ENCODE data around the gene METRN. TPM values are rescaled to one million over a fixed set of nuclear protein-coding genes. Genes with fewer than 3 reads are reported as not detected.

Gene METRN
- total RNA-seq, 2 experiments from 2014 or later, result 2.6 to 3.2 TPM

DNA sequence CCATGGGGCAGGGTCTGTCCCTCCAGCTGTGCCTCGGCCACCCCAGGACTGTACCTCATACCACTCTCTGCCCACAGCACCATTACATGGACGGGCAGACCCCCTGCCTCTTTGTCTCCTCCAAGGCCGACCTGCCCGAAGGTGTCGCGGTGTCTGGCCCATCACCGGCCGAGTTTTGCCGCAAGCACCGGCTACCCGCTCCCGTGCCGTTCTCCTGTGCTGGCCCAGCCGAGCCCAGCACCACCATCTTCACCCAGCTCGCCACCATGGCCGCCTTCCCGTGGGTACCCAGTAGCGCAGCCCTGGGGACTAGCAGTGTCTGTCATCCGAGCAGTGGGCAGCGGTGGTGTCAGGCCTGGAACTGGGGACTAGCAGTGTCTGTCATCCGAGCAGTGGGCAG, 42.1 kb upstream of the METRN start:
- H3K9me3 ChIP-seq (ENCODE audit: control insufficient read depth in 1 of 2, insufficient read depth in 1 of 2, low read length in 2 of 2), result no peaks in the 10 kb centered on the region
- Mint-ChIP-seq H3K27ac (no peak overlapping the region), H3K9me3 (no peaks in the 10 kb centered on the region), H3K4me3 (no peak overlapping the region), H3K27me3 (no peaks in the 10 kb centered on the region), H3K4me1 (ENCODE audit: low read depth) (peaks cover 11% of the 10 kb centered on the region), H3K36me3 (ENCODE audit: low read depth) (peaks cover 15% of the 10 kb centered on the region)
- peaks cover 35% of the 10 kb centered on the region for H3K36me3 ChIP-seq (ENCODE audit: insufficient read depth, low read length)
- CTCF ChIA-PET, result no interaction called here
- POLR2A ChIA-PET, result no interaction called here
- ATAC-seq (ENCODE audit: poor library complexity) (no peak), DNase-seq (no peak)
- H3K4me1 ChIP-seq (ENCODE audit: insufficient read depth, low read length), result peaks cover 40% of the 10 kb centered on the region
- intact Hi-C loops (cut with DNase I, micrococcal nuclease), result no loop called here
- H3K4me3 ChIP-seq (ENCODE audit: low read length), result no peak overlapping the region
- H3K27me3 ChIP-seq (ENCODE audit: control insufficient read depth in 1 of 2, insufficient read depth in 2 of 2, low read length in 2 of 2), result peaks cover 8 to 12% of the 10 kb centered on the region in 2 experiments
- H3K27ac ChIP-seq (ENCODE audit: low read depth in 1 of 2, low read length in 2 of 2), result no peak overlapping the region
- no peak for TF ChIP-seq CTCF (IDR thresholded peaks at IDR 0.05)

- H3K27ac Mint-ChIP-seq, result no peak overlapping the region
- DNase-seq (no peak), ATAC-seq (ENCODE audit: poor library complexity) (no peak)
- Histone ChIP-seq H3K4me3 (ENCODE audit: low read length) (no peak overlapping the region), H3K4me1 (ENCODE audit: insufficient read depth, low read length) (peaks cover 37% of the 10 kb centered on the region), H3K27me3 (ENCODE audit: control insufficient read depth in 1 of 2, insufficient read depth in 2 of 2, low read length in 2 of 2) (peaks cover 8 to 12% of the 10 kb centered on the region in 2 experiments), H3K36me3 (ENCODE audit: insufficient read depth, low read length) (peaks cover 35% of the 10 kb centered on the region), H3K27ac (ENCODE audit: low read depth in 1 of 2, low read length in 2 of 2) (no peak overlapping the region), H3K9me3 (ENCODE audit: control insufficient read depth in 1 of 2, insufficient read depth in 1 of 2, low read length in 2 of 2) (no peaks in the 10 kb centered on the region)
- intact Hi-C loops (cut with DNase I, micrococcal nuclease), result no loop called here
- peaks cover 11% of the 10 kb centered on the region for H3K4me1 Mint-ChIP-seq (ENCODE audit: low read depth)
- H3K27me3 Mint-ChIP-seq, result no peaks in the 10 kb centered on the region
- no peaks in the 10 kb centered on the region for H3K9me3 Mint-ChIP-seq
- no peak for TF ChIP-seq CTCF (IDR thresholded peaks at IDR 0.05)
- peaks cover 15% of the 10 kb centered on the region for H3K36me3 Mint-ChIP-seq (ENCODE audit: low read depth)
- ChIA-PET CTCF (no interaction called here), POLR2A (no interaction called here)
- H3K4me3 Mint-ChIP-seq, result no peak overlapping the region
Observed at GRCh38 chr16:673399-673991, 41.4 kb upstream of the METRN start.

DNA sequence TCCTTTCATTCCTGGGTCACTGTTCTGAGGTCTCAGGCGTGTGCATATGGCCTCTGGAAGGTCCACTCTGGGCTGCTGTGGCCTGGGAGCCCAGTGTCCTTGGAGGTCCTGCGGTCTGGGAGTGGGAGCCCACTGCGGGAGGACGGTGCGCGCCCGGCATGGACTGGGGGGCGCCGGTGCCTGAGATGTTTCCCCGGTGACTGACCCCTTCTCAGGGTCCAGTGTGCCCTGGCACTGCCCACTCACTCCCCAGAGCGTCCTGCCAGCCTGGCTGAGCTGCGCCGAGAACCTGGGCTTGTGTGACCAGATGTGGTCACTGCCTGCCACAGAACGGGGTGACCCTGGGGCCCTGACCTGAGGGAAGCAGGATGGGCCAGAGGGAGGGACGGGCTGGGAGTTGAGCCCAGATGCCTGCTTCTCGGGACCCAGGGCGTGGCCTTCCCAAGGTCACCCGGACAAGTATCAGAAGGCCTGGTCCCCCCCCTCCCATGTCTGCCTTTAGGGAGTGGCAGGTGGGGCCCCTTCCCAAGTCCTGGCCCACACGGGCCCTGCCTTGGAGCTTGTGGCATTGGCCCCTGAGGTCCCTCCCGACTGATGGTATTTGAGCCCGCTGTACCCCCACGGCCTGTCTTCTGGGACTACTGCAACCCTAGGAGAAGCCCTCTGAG, 40.6 kb upstream of the METRN start:
- intact Hi-C loops (cut with DNase I, micrococcal nuclease), result no loop called here
- no peak for DNase-seq
- Histone ChIP-seq H3K4me1 (ENCODE audit: insufficient read depth, low read length) (peaks cover 34% of the 10 kb centered on the region), H3K27ac (ENCODE audit: low read depth in 1 of 2, low read length in 2 of 2) (no peak overlapping the region), H3K36me3 (ENCODE audit: insufficient read depth, low read length) (peaks cover 34% of the 10 kb centered on the region), H3K9me3 (ENCODE audit: control insufficient read depth in 1 of 2, insufficient read depth in 1 of 2, low read length in 2 of 2) (no peaks in the 10 kb centered on the region), H3K4me3 (ENCODE audit: low read length) (no peak overlapping the region), H3K27me3 (ENCODE audit: control insufficient read depth in 1 of 2, insufficient read depth in 2 of 2, low read length in 2 of 2) (peaks cover 8 to 12% of the 10 kb centered on the region in 2 experiments)
- POLR2A ChIA-PET, result no interaction called here
- Mint-ChIP-seq H3K27me3 (no peaks in the 10 kb centered on the region), H3K27ac (no peak overlapping the region), H3K4me3 (peak overlapping the region; percentile 65), H3K4me1 (ENCODE audit: low read depth) (peaks cover 18% of the 10 kb centered on the region), H3K36me3 (ENCODE audit: low read depth) (peaks cover 15% of the 10 kb centered on the region), H3K9me3 (no peaks in the 10 kb centered on the region)
- CTCF ChIA-PET, result no interaction called here
- no peak for TF ChIP-seq CTCF (IDR thresholded peaks at IDR 0.05)
- ATAC-seq (ENCODE audit: poor library complexity), result no peak
